Hematopoietic multipotent progenitor cell treated with erythropoietin and hydrocortisone succinate and interleukin-3 and kit ligand, for 4 days (in vitro differentiated cells): ENCODE measurements around the gene ITGAX.

Source experiments
- DNase-seq: peaks from one replicate; pipeline ENCODE4 v3.0.0-alpha.2; 2015

ITGAX gene

DNA sequence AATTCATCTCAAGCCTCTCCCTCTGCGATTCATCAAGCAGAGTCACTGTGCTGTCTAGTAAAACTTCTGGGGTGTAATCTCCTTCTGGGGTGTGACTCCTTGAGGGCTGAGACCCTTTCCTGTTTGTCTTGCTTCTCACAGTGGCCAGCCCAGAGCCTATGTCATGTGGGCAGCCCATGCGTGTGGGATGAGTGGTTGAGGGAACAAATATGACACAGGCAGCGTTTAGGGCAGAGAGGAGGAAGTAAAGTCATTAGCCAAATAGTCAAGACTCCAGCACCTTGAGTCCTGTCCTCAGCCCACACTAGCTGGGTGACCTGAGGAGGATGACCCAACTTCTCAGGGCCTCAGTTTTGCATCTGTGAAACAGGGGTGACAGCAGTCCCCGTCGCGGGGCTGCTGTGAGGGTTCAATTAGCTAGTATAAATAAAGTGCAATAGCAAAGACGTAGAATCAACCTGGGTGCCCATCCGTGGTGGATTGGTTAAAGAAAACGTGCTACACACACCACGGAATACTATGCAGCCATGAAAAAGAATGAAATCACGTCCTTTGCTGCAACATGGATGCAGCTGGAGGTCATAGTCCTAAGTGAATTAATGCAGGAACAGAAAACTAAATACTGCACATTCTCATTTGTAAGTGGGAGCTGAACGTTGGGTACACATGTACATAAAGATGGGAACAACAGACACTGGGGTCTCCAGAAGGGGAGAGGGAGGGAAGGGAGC lies 4.5 kb upstream of the ITGAX start:
- peak; percentile 52 for DNase-seq

DNA sequence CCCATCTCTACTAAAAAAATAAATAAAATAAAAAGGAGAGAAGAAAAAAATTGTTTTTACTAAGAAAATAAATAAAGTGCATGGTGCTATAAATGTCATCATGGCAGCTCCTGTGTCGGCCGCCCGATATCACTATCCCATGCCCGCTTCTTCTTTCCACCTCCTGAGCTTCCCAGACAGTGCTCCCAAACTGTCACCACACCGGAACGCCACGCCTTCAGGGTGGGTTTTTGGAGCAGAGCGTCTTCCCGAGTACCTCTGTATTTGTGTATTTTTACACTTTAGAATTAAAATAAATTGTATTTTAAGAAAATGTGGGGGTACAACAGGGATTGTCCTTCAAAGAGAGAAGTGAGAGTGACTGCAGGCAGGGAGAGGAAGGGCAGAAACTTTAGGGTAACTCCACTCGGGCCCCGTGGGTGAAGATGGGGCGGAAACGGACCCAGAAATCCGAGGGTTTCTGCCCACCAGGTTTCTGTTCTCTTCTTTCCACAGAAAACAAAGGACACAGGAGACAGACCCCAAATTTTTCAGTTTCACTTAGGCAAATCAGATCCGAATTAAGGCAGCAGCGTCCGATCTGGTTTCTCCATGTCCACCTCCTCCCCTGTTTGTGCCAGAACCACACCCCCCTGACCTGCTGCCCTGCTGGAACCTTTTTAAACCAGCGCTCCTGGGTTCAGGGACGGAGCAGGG lies 3.6 kb upstream of the ITGAX start:
- no peak for DNase-seq

DNA sequence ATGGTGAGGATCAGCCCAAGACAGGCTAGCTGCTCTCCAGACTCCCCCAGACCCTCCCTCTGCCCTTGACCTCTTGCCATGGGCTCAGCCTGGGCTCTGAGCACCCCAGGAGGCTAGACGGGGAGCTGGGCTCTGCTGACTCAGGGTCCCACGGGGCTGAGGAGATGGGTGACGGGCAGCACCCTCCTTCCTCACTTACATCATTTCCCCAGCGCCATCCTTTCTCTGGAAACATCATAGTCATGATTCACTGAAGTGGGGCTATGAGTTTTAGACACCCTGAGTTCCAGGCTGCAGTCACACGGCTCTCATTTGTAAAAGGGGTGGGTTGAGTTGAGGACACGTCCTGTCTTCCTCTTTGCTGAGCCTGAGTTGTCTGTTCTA lies 3.0 kb upstream of the ITGAX start:
- peak; percentile 47 for DNase-seq

DNA sequence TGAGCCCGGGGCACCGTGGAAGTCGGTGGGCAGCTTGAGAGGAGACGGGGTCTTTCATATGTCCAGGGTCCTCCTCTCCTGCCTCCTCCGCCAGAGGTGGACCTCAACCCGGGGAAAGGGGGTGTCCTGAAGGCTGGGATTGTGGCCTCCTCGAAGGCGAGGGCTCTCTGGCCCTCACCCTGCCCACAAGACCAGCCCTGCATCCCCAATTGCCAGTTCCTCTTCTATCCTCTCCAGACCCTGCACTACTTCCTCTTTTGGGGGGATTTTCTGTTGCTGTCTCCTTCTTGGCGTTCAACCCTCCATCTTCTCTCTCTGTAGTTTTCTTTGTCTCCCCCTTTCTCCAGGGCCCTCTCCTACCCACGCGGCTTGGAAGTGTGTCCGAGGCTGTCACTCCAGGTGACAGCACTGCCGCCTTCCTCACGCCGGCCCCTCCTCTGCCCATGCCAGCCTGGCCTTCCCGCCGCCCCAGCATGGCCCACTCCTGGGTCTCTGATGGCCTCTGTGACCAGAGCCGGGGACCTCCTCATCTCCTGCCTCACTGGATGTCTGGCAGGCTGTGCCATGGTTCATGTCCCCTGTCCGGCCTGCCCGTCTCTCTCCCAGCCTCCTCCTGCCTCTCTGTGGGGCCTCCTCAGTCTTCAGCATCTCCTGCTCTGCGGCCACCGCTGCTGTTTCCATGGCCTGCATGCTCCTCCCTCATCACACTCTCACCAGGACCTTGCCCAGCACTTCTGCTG lies 2.4 kb upstream of the ITGAX start:
- DNase-seq: peak; percentile 87

DNA sequence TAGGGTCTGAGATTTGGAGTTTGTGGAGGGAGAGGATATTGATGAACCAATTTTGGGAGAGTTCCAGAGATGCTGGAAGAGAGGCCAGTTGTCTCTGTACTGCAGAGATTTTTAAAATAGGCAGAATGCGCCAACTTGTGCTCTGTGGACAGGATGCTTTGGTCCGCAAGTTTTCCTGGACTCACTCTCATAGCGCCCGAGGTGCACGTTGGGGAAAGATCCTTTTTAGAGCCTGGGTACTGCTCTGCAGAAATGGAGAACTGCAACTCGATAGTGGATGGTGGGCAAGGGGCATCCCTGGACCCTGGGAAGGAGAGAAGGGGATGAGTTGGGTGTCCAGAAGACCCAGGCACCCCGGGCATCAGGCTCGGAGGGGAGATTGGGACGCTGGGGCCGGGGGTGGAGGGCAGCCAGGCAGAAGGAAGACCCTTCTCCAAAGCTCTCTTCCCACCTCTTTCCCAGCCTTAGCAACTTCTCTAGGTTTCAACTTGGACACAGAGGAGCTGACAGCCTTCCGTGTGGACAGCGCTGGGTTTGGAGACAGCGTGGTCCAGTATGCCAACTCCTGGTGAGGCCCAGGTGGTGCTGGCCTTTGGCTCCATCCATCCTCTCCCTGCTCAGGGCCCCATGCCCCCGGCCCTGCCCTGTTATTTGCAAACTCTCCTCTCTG lies 590 bp downstream of the ITGAX start:
- no peak for DNase-seq

DNA sequence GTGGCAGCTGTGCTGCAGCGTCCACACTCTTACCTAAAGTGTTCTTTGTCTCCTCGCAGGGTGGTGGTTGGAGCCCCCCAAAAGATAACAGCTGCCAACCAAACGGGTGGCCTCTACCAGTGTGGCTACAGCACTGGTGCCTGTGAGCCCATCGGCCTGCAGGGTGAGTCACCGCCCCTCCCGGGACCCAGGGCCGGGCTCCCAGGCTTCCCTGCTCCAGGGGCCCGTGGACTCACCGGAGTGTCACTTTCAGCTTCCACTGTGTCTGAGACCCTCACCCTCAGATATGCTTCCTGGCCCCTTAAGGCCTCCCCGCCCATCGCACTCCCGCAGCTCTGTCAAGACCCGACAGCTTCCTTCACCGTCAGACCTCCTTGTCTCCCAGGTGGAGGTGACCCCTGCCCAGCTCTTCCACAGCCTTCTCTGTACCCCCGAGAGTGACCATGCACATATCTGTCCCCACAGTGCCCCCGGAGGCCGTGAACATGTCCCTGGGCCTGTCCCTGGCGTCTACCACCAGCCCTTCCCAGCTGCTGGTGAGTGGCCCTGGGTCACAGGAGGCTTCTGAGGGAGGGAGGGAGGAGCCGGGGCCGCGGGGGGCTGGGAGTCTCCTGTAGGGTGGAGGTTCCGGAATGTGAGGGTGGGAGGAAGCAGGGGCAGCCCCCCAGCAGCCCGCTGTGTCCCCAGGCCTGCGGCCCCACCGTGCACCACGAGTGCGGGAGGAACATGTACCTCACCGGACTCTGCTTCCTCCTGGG lies 1.8 kb downstream of the ITGAX start:
- DNase-seq: peak; percentile 17

DNA sequence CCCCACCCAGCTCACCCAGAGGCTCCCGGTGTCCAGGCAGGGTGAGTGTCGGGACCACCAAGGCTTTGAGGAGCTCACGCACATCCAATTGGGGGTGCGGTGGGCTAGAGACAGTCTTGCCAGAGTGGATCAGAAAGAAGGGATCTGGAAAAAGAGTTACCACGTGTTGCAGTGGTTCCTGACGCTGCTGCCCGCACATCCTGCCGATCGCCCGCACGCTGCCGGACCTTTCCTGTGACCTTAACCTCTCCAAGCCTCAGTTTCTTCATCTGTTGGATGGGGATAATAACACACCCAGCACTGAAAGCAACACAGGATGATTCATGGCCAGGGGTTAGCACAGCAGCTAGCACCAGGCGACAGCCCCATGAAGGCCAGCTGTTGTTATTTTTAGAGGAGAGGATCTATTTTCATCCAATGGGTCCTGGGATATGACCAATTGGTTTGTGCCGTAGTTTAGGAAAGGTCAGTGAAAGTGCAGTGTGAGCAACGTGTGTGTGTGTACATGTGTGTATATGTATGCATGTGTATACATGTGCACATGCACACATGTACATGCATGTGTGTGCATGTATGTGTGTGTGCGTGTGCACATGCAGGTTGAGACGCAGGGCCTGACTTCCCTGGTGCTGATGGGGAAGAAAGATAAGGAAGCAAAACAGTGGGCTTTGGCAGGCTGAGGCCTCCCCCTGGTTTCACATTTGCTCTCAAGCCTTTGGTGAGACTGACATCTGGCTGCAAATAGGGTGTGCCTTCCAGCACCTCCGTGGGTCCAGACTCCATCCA lies 2.5 kb downstream of the ITGAX start:
- peak; percentile 42 for DNase-seq

DNA sequence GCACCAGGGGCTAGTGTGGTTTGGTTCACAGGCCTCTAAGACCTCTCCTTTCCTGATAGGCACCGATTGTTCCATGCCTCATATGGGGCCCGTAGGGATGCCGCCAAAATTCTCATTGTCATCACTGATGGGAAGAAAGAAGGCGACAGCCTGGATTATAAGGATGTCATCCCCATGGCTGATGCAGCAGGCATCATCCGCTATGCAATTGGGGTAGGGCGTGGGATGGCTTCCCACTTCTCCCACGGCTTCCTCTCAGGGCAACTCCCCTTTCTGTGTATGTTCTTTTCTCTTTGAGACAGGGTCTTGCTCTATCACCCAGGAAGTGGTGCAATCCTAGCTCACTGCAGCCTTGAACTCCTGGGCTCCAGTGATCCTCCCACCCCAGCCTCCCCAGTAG lies 5.3 kb downstream of the ITGAX start:
- no peak for DNase-seq

DNA sequence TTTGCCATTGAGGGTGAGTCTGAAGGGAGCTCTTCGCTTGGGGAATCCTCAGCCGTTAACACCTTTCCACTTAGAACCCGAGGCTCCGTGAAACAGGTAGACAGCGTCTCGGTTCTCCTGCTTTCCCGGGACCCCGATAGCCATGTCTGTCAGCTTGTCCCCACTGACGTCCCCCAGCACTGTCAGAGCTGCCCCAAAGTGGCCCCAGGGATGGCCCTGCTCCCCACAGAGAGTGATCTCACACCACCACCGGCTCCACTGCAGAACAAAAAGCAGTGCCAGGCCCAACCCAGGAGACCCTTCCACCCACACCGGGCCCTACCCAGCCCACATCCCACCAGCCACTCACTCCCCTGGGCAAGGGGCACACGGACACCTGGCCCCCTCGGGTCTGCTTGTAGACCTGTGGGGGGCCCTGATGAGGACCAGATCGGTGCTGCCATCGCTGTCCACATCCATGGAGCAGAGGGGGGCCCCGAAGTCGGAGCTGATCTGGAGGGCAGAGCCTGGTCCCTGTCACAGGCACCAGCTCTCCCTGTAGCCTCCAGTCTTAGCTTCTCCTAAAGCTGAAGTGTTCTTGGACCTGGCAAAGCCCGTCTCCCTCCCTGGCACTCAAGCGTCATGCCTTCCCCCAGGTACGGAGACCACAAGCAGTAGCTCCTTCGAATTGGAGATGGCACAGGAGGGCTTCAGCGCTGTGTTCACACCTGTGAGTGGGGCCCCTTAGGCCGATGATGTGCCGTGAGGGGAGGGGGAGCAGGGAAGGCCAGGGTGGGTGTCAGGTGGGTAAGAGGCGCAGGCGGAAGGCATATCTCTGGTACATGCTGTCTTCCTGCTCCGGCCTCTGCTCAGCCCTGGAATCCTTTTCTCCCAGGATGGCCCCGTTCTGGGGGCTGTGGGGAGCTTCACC lies 6.5 kb downstream of the ITGAX start:
- no peak for DNase-seq

DNA sequence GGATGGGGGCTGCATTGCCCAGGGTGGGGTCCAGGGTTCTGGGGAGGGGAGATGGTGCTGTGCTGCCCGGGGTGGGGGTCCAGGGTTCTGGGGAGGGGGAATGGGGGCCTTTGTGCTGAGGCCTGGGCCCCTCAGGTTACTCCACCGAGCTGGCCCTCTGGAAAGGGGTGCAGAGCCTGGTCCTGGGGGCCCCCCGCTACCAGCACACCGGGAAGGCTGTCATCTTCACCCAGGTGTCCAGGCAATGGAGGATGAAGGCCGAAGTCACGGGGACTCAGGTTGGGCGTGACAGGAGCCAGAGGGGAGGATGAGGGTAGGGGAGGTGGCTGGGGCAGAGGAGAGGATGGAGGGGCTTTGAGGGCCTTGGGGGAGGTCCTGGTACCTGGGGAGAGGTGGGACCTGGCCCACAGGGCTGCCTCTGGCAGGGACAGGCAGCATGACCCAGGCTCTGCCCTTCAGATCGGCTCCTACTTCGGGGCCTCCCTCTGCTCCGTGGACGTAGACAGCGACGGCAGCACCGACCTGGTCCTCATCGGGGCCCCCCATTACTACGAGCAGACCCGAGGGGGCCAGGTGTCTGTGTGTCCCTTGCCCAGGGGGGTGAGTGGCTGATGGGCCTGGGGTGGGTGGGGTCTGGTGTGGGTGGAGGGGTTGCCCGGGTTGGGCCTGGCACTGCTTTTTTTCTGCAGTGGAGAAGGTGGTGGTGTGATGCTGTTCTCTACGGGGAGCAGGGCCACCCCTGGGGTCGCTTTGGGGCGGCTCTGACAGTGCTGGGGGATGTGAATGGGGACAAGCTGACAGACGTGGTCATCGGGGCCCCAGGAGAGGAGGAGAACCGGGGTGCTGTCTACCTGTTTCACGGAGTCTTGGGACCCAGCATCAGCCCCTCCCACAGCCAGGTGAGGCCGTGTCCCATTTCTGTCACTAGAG lies 7.8 kb downstream of the ITGAX start:
- DNase-seq: no peak

DNA sequence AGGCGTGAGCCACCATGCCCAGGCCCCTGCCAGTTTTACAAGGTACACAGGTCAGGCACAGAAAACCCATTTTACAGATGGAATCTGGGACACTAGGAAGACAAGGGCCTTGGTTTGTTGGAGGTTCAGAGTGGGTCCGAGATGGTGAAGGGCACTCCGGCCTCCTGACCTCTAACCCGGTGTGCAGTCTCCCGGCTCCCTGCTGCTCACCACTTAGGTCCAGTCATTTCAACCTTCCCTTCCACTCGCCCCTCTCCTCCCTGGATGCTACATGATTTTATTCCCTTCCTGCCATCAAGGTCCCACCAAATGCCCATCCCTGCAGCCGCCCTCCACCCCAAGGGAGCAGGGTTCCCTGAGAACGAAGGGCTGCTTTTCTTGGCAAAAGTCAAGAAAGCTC lies 8.7 kb downstream of the ITGAX start:
- DNase-seq: no peak

DNA sequence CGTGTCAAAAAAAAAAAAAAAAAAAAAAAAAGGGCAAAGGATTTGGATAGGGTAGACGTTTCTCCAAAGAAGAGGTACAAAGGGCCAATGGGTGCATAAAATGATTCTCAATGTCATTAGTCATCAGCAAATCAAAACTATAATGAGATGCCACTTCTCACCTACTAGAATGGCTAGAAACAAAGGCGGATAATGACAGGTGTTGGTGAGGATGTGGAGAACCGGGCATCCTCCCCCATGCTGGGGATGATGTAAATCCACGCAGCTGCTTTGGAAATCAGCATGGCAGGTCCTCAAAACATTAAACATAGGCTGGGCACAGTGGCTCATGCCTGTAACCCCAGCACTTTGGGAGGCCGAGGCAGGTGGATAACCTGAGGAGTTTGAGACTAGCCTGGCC lies 9.4 kb downstream of the ITGAX start:
- DNase-seq: no peak

DNA sequence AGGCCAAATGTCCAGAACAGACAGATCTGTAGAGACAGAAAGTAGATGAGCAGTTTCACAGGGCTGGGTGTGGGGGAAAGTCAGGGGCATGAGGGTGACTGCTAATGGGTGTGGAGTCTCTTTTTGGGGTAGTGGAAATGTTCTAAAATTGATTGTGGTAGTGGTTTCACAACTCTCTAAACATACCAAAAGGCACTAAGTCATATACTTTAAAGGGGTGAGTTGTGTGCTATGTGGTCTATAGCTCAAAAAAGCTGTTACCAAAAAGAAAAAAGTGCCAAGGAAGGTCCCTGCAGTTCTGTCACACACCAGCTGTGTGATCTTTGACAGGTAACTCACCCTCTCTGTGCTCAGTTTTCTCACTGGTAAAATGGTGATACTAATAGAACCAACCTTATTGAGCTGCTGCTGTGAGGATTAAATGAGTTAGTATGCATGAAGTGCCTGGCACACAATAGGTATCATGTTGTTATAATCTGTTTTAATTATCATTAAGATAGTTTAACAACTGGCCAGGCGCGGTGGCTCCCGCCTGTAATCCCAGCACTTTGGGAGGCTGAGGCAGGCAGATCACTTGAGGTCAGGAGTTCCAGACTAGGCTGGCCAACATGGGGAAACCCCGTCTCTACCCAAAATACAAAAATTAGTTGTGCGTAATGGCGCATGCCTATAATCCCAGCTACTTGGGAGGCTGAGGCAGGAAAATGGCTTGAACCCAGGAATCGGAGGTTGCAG lies 10.3 kb downstream of the ITGAX start:
- DNase-seq: no peak

DNA sequence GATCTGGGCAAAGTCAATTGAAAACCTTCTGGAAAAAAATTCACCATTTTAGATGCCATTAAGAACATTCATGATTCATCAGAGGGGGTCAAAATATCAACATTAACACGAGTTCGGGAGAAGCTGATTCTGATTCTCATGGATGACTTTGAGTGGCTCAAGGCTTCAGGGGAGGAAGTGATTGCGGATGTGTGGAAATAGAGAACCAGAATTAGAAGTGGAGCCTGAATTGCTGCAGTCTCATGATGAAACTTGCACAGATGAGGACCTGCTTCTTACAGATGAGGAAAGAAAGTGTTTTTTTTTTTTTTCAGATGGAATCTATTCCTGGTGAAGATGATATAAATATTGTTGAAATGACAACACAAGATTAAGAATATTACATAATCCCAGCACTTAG lies 12.9 kb downstream of the ITGAX start:
- peak; percentile 73 for DNase-seq

DNA sequence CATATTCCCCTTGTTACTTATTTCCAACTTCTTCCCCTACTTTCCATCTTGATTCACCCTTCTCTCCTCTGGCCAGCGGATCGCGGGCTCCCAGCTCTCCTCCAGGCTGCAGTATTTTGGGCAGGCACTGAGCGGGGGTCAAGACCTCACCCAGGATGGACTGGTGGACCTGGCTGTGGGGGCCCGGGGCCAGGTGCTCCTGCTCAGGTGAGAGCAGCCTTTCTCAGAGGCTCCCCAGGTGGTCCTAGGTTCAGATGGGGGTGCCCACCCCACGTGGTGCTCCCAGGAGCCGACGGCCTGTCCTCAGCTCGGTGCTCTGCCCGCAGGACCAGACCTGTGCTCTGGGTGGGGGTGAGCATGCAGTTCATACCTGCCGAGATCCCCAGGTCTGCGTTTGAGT lies 16.0 kb downstream of the ITGAX start:
- no peak for DNase-seq

DNA sequence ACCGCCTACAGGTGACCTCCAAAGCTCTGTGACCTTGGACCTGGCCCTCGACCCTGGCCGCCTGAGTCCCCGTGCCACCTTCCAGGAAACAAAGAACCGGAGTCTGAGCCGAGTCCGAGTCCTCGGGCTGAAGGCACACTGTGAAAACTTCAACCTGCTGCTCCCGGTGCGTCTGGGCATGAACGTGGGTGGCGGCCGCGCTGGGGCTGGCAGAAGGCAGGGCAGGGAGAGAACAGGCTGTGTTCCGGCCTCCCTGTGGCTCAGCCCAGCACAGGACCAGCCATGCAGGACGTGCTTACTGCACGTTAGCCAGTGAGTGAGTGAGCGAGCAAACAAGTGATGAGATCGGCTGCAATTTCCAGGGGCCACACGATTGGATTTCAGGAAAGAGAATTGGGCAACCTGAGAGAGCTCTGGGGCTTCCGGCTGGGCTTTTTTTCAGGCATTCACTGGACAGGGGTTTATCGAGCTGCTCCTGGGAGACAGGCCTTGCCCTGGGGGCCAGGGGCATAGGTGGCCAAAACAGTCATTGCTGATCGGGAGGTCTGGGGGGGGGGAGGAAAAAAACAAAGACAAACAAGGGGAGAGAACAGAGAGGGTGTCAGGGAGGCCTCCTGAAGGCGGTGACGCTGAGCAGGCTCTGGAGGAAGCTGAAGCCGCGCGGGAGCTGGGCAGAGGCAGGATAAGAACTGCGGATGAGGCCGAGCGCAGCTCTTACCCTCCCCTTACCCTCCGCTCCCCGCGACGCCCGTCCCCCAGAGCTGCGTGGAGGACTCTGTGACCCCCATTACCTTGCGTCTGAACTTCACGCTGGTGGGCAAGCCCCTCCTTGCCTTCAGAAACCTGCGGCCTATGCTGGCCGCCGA lies 16.9 kb downstream of the ITGAX start:
- DNase-seq: no peak

DNA sequence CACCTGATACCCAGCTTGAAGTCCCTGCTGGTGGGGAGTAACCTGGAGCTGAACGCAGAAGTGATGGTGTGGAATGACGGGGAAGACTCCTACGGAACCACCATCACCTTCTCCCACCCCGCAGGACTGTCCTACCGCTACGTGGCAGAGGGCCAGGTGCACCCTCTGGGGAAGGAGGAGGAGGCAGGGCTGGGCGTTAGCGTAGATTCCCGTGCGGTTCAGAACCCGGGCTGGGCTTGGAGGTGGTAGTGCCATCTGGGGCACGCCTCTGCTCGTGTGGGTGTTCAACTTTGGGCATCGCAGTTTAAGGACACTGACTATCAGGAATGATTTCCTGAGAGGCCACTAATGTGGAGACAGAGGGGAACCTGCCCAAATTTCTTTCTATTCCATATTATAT lies 18.3 kb downstream of the ITGAX start:
- DNase-seq: no peak

DNA sequence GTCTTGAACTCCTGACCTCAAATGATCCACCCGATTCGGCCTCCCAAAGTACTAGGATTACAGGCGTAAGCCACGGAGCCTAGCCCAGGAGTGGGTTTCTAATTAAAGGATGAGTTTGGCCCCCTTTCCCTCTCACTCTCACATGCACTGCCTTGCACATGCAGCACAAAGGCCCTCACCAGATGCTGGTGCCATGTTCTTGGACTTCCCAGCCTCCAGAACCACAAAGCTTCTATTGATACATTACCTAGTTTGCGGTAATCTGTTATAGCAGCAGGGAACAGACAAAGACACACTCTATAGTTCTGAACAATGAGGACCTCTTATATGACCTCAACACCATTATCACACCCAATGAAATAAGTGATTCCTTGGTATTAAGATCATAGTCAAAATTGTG lies 20.3 kb downstream of the ITGAX start:
- no peak for DNase-seq
